CD4-positive, alpha-beta T cell (primary cell): ENCODE results near the gene FHDC1. TPM values are rescaled to one million over a fixed set of nuclear protein-coding genes. Genes with fewer than 3 reads are reported as not detected.

Experiments
- ATAC-seq: fragments of 200-7000 bp; cut with Tn5 transposase; one replicate; pipeline ENCODE4 v1.10.0; 2022; ENCODE audit warnings: mild to moderate bottlenecking; ENCODE audit not compliant: poor library complexity
- CTCF ChIA-PET: fragments of 350-600 bp; sonication (Branson Sonifier 250); formaldehyde crosslinking; loops from one replicate; lab custom pipeline; 2021; ENCODE audit warnings: antibody characterized with exemption, inconsistent platforms; lab: Charles Lee
- POLR2A ChIA-PET: fragments of 350-600 bp; sonication (Branson Sonifier 250); formaldehyde crosslinking; loops from one replicate; lab custom pipeline; 2021; ENCODE audit warnings: antibody characterized with exemption, inconsistent platforms; lab: Charles Lee
- DNase-seq, 14 experiments: peaks; one replicate each; pipeline ENCODE4 v3.0.0-alpha.2; 2013 to 2020; ENCODE audit warnings: mixed read lengths in 2 of 14
- H3K27ac ChIP-seq, 2 donors: one replicate each; pipeline versions ENCODE4 v1.5.1 to v1.7.0; 2013; ENCODE audit warnings: low read length in 2 of 2, low read depth in 1 of 2, mild to moderate bottlenecking in 1 of 2
- H3K27me3 ChIP-seq, 2 experiments: 1 replicate in 1 of 2; 2 replicates in 1 of 2; pipeline versions ENCODE4 v1.6.1 to v1.7.0; 2013; ENCODE audit warnings: low read length in 2 of 2, control low read depth in 1 of 2, mild to moderate bottlenecking in 1 of 2, moderate library complexity in 1 of 2; ENCODE audit not compliant: insufficient read depth in 2 of 2, control insufficient read depth in 1 of 2
- H3K36me3 ChIP-seq: one replicate; pipeline ENCODE4 v1.6.1; 2013; ENCODE audit warnings: low read length, control low read depth; ENCODE audit not compliant: insufficient read depth
- H3K4me1 ChIP-seq: one replicate; pipeline ENCODE4 v1.6.1; 2013; ENCODE audit warnings: low read length, control low read depth; ENCODE audit not compliant: insufficient read depth
- H3K4me3 ChIP-seq: one replicate; pipeline ENCODE4 v1.5.1; 2013; ENCODE audit warnings: mild to moderate bottlenecking, low read length, moderate library complexity
- H3K9me3 ChIP-seq, 2 experiments: 1 replicate in 1 of 2; 2 replicates in 1 of 2; pipeline versions ENCODE4 v1.6.1 to v1.7.0; 2013; ENCODE audit warnings: low read length in 2 of 2, mild to moderate bottlenecking in 2 of 2, control low read depth in 1 of 2, moderate library complexity in 1 of 2; ENCODE audit not compliant: control insufficient read depth in 1 of 2, insufficient read depth in 1 of 2
- H3K27ac Mint-ChIP-seq: one replicate; pipeline ENCODE4 v1.8.0; 2020; ENCODE audit warnings: mixed read lengths
- H3K27me3 Mint-ChIP-seq: one replicate; pipeline ENCODE4 v1.8.0; 2021; ENCODE audit warnings: mixed read lengths
- H3K36me3 Mint-ChIP-seq: one replicate; pipeline ENCODE4 v1.8.0; 2021; ENCODE audit warnings: low read depth, mixed read lengths
- H3K4me1 Mint-ChIP-seq: one replicate; pipeline ENCODE4 v1.8.0; 2021; ENCODE audit warnings: low read depth, mixed read lengths
- H3K4me3 Mint-ChIP-seq: one replicate; pipeline ENCODE4 v1.8.0; 2020; ENCODE audit warnings: mild to moderate bottlenecking, mixed read lengths
- H3K9me3 Mint-ChIP-seq: one replicate; pipeline ENCODE4 v1.8.0; 2020; ENCODE audit warnings: mixed read lengths
- CTCF ChIP-seq: fragments of 200-600 bp; IDR thresholded peaks from one replicate; pipeline ENCODE4 v1.8.0; 2022; ENCODE audit warnings: antibody characterized with exemption, mild to moderate bottlenecking
- intact Hi-C, 2 experiments: fragments of 100-400 bp; cut with DNase I in 1 of 2; cut with micrococcal nuclease in 1 of 2; formaldehyde crosslinking; loops; one replicate each; pipeline versions ENCODE4 v1.15.1 to v1.9.0; 2023 to 2025; cut with DNase I, micrococcal nuclease
- total RNA-seq, 174 experiments: library from RNA in 2 of 174; stranded (reverse) in 2 of 174; gene quantifications; one replicate each; pipeline ENCODE4 v1.2.3 and lab custom pipeline; 2021 to 2026

Gene FHDC1
- total RNA-seq, 2 experiments from 2014 or later = 0.03 TPM; not detected in 1

- Mint-ChIP-seq H3K9me3 (no peaks in the 10 kb centered on the region), H3K4me1 (no peaks in the 10 kb centered on the region), H3K4me3 (no peak overlapping the region), H3K27me3 (no peaks in the 10 kb centered on the region), H3K36me3 (no peaks in the 10 kb centered on the region), H3K27ac (no peak overlapping the region)
- no peaks in the 10 kb centered on the region for H3K9me3 ChIP-seq
- no peak overlapping the region for H3K27ac ChIP-seq
- ATAC-seq (no peak), DNase-seq (no peak)
- ChIA-PET CTCF (no interaction called here), POLR2A (no interaction called here)
- H3K4me3 ChIP-seq = no peak overlapping the region
- H3K36me3 ChIP-seq = no peaks in the 10 kb centered on the region
- TF ChIP-seq CTCF = no peak
- H3K27me3 ChIP-seq = no peaks in the 10 kb centered on the region
- intact Hi-C loops = no loop called here
- H3K4me1 ChIP-seq = no peaks in the 10 kb centered on the region
Observed at GRCh38 chr4:152970102-152970820, 34.1 kb downstream of the FHDC1 start.

GRCh38 chr4:152971053-152971452, 34.9 kb downstream of the FHDC1 start:
- DNase-seq (no peak), ATAC-seq (no peak)
- intact Hi-C loops = no loop called here
- Histone ChIP-seq H3K4me1 (no peaks in the 10 kb centered on the region), H3K36me3 (no peaks in the 10 kb centered on the region), H3K27ac (no peak overlapping the region), H3K4me3 (no peak overlapping the region), H3K27me3 (no peaks in the 10 kb centered on the region), H3K9me3 (no peaks in the 10 kb centered on the region)
- H3K9me3 Mint-ChIP-seq = no peaks in the 10 kb centered on the region
- no peaks in the 10 kb centered on the region for H3K36me3 Mint-ChIP-seq
- no peak for TF ChIP-seq CTCF
- no peak overlapping the region for H3K27ac Mint-ChIP-seq
- ChIA-PET POLR2A (no interaction called here), CTCF (no interaction called here)
- H3K4me3 Mint-ChIP-seq = no peak overlapping the region
- H3K27me3 Mint-ChIP-seq = no peaks in the 10 kb centered on the region
- no peaks in the 10 kb centered on the region for H3K4me1 Mint-ChIP-seq

- no peaks in the 10 kb centered on the region for H3K27me3 ChIP-seq
- Mint-ChIP-seq H3K4me3 (no peak overlapping the region), H3K9me3 (no peaks in the 10 kb centered on the region), H3K4me1 (no peaks in the 10 kb centered on the region), H3K36me3 (no peaks in the 10 kb centered on the region), H3K27me3 (no peaks in the 10 kb centered on the region), H3K27ac (no peak overlapping the region)
- no peak for DNase-seq
- TF ChIP-seq CTCF = no peak
- intact Hi-C loops = no loop called here
- H3K9me3 ChIP-seq = no peaks in the 10 kb centered on the region
- H3K27ac ChIP-seq = no peak overlapping the region
- CTCF ChIA-PET = no interaction called here
- POLR2A ChIA-PET = no interaction called here
- H3K36me3 ChIP-seq = no peaks in the 10 kb centered on the region
- H3K4me3 ChIP-seq = no peak overlapping the region
- H3K4me1 ChIP-seq = no peaks in the 10 kb centered on the region
- ATAC-seq = no peak
Observed at GRCh38 chr4:152972821-152973628, 36.9 kb downstream of the FHDC1 start.
